ENCODE data around the gene HDAC4.

- TF ChIP-seq CTCF (IDR thresholded peaks at IDR 0.05), result no peak
- no peak for TF ChIP-seq POLR2A (IDR thresholded peaks at IDR 0.05)
These were observed 22.7 kb upstream of the HDAC4 start for GRCh38 chr2:239423551-239423950.
